ENCODE measurements around the gene FAM98B. TPM values are rescaled to one million over a fixed set of nuclear protein-coding genes. Genes with fewer than 3 reads are reported as not detected.
"Not testable (repeated sequence)": the region's sequence is repeated elsewhere in the genome, so short reads cannot be mapped to it uniquely, and the experiment has no call there.

FAM98B gene
- total RNA-seq (10 to 100 TPM; 19.6 to 22.6 TPM), total RNA-seq (9.0 to 16.3 reads per million in 2 donors)

- ATAC-seq (peak; percentile 91), DNase-seq (peak; percentile 64 to 85 (median 66))
- no peaks in the 10 kb centered on the region for H3K9me3 ChIP-seq (ENCODE audit: control insufficient read depth, low read length, poor library complexity, severe bottlenecking)
- peaks cover 34% of the 10 kb centered on the region for H3K4me1 Mint-ChIP-seq
- no peaks in the 10 kb centered on the region for H3K27me3 Mint-ChIP-seq
- H3K27ac Mint-ChIP-seq = peak within 1 kb of the TSS; percentile 98
- peaks cover 8% of the 10 kb centered on the region for H3K36me3 Mint-ChIP-seq (ENCODE audit: low read depth)
- peak within 1 kb of the TSS; percentile 95 for H3K4me3 Mint-ChIP-seq
Measured at GRCh38 chr15:38453971-38454695, at the start of gene FAM98B. FAM98B (plus strand) TSS chr15:38454127; CDS start chr15:38454162, 35 bp downstream.

GRCh38 chr15:38406436-38406835, 47.5 kb upstream of the FAM98B start:
- Mint-ChIP-seq H3K27ac (no peak overlapping the region), H3K4me3 (no peak overlapping the region), H3K4me1 (no peaks in the 10 kb centered on the region), H3K36me3 (ENCODE audit: low read depth) (no peaks in the 10 kb centered on the region), H3K27me3 (peaks cover 41% of the 10 kb centered on the region)
- ATAC-seq (no peak), DNase-seq (no peak)
- H3K9me3 ChIP-seq (ENCODE audit: control insufficient read depth, low read length, poor library complexity, severe bottlenecking) = no peaks in the 10 kb centered on the region

GRCh38 chr15:38408576-38408975, 45.4 kb upstream of the FAM98B start:
- no peaks in the 10 kb centered on the region for H3K4me1 Mint-ChIP-seq
- H3K27ac Mint-ChIP-seq = no peak overlapping the region
- no peaks in the 10 kb centered on the region for H3K9me3 ChIP-seq (ENCODE audit: control insufficient read depth, low read length, poor library complexity, severe bottlenecking)
- no peak overlapping the region for H3K4me3 Mint-ChIP-seq
- ATAC-seq (no peak), DNase-seq (no peak)
- no peaks in the 10 kb centered on the region for H3K36me3 Mint-ChIP-seq (ENCODE audit: low read depth)
- H3K27me3 Mint-ChIP-seq = peaks cover 36% of the 10 kb centered on the region

GRCh38 chr15:38411902-38412301, 42.0 kb upstream of the FAM98B start:
- Mint-ChIP-seq H3K27me3 (peaks cover 47% of the 10 kb centered on the region), H3K4me3 (no peak overlapping the region), H3K27ac (no peak overlapping the region), H3K36me3 (ENCODE audit: low read depth) (no peaks in the 10 kb centered on the region), H3K4me1 (no peaks in the 10 kb centered on the region)
- ATAC-seq (no peak), DNase-seq (no peak)
- no peaks in the 10 kb centered on the region for H3K9me3 ChIP-seq (ENCODE audit: control insufficient read depth, low read length, poor library complexity, severe bottlenecking)

GRCh38 chr15:38412466-38412865, 41.5 kb upstream of the FAM98B start:
- ATAC-seq (no peak), DNase-seq (no peak)
- Mint-ChIP-seq H3K36me3 (ENCODE audit: low read depth) (no peaks in the 10 kb centered on the region), H3K27me3 (peaks cover 53% of the 10 kb centered on the region), H3K4me1 (no peaks in the 10 kb centered on the region), H3K4me3 (no peak overlapping the region), H3K27ac (no peak overlapping the region)
- H3K9me3 ChIP-seq (ENCODE audit: control insufficient read depth, low read length, poor library complexity, severe bottlenecking) = no peaks in the 10 kb centered on the region

GRCh38 chr15:38414357-38414756, 39.6 kb upstream of the FAM98B start:
- Mint-ChIP-seq H3K4me1 (no peaks in the 10 kb centered on the region), H3K27me3 (peaks cover 63% of the 10 kb centered on the region), H3K27ac (no peak overlapping the region), H3K4me3 (no peak overlapping the region), H3K36me3 (ENCODE audit: low read depth) (no peaks in the 10 kb centered on the region)
- no peaks in the 10 kb centered on the region for H3K9me3 ChIP-seq (ENCODE audit: control insufficient read depth, low read length, poor library complexity, severe bottlenecking)
- DNase-seq = no peak
- ATAC-seq = no peak

- Mint-ChIP-seq H3K36me3 (ENCODE audit: low read depth) (peaks cover 3% of the 10 kb centered on the region), H3K27me3 (peaks cover 58% of the 10 kb centered on the region), H3K27ac (no peak overlapping the region), H3K4me3 (no peak overlapping the region), H3K4me1 (no peaks in the 10 kb centered on the region)
- DNase-seq (no peak), ATAC-seq (no peak)
- no peaks in the 10 kb centered on the region for H3K9me3 ChIP-seq (ENCODE audit: control insufficient read depth, low read length, poor library complexity, severe bottlenecking)
Measured at GRCh38 chr15:38421069-38421690, 32.7 kb upstream of the FAM98B start.

GRCh38 chr15:38424101-38424552, 29.8 kb upstream of the FAM98B start:
- peaks cover 38% of the 10 kb centered on the region for H3K27me3 Mint-ChIP-seq
- peaks cover 4% of the 10 kb centered on the region for H3K36me3 Mint-ChIP-seq (ENCODE audit: low read depth)
- H3K9me3 ChIP-seq (ENCODE audit: control insufficient read depth, low read length, poor library complexity, severe bottlenecking) = no peaks in the 10 kb centered on the region
- H3K27ac Mint-ChIP-seq = no peak overlapping the region
- H3K4me1 Mint-ChIP-seq = no peaks in the 10 kb centered on the region
- ATAC-seq (no peak), DNase-seq (no peak)
- H3K4me3 Mint-ChIP-seq = no peak overlapping the region

- Mint-ChIP-seq H3K4me1 (no peaks in the 10 kb centered on the region), H3K27ac (no peak overlapping the region), H3K27me3 (peaks cover 34% of the 10 kb centered on the region), H3K4me3 (no peak overlapping the region), H3K36me3 (ENCODE audit: low read depth) (peaks cover 4% of the 10 kb centered on the region)
- DNase-seq (no peak), ATAC-seq (no peak)
- no peaks in the 10 kb centered on the region for H3K9me3 ChIP-seq (ENCODE audit: control insufficient read depth, low read length, poor library complexity, severe bottlenecking)
Measured at GRCh38 chr15:38425269-38425668, 28.7 kb upstream of the FAM98B start.

- no peak overlapping the region for H3K27ac Mint-ChIP-seq
- H3K4me1 Mint-ChIP-seq = no peaks in the 10 kb centered on the region
- DNase-seq (no peak), ATAC-seq (no peak)
- H3K36me3 Mint-ChIP-seq (ENCODE audit: low read depth) = peaks cover 4% of the 10 kb centered on the region
- H3K27me3 Mint-ChIP-seq = peaks cover 33% of the 10 kb centered on the region
- no peak overlapping the region for H3K4me3 Mint-ChIP-seq
- no peaks in the 10 kb centered on the region for H3K9me3 ChIP-seq (ENCODE audit: control insufficient read depth, low read length, poor library complexity, severe bottlenecking)
Measured at GRCh38 chr15:38427380-38427779, 26.5 kb upstream of the FAM98B start.

- H3K9me3 ChIP-seq (ENCODE audit: control insufficient read depth, low read length, poor library complexity, severe bottlenecking) = no peaks in the 10 kb centered on the region
- DNase-seq (no peak), ATAC-seq (no peak)
- Mint-ChIP-seq H3K4me3 (no peak overlapping the region), H3K4me1 (no peaks in the 10 kb centered on the region), H3K36me3 (ENCODE audit: low read depth) (peaks cover 3% of the 10 kb centered on the region), H3K27me3 (peaks cover 41% of the 10 kb centered on the region), H3K27ac (no peak overlapping the region)
Measured at GRCh38 chr15:38430106-38430760, 23.7 kb upstream of the FAM98B start.

- no peak for DNase-seq
- peaks cover 59% of the 10 kb centered on the region for H3K27me3 Mint-ChIP-seq
- H3K4me1 Mint-ChIP-seq = peaks cover 6% of the 10 kb centered on the region
- H3K36me3 Mint-ChIP-seq (ENCODE audit: low read depth) = peaks cover 2% of the 10 kb centered on the region
- no peak overlapping the region for H3K27ac Mint-ChIP-seq
- ATAC-seq = no peak
- peaks cover 3% of the 10 kb centered on the region for H3K9me3 ChIP-seq (ENCODE audit: control insufficient read depth, low read length, poor library complexity, severe bottlenecking)
- no peak overlapping the region for H3K4me3 Mint-ChIP-seq
Measured at GRCh38 chr15:38436993-38437392, 16.9 kb upstream of the FAM98B start.

- not testable (repeated sequence) for ATAC-seq, H3K27ac Mint-ChIP-seq, H3K4me3 Mint-ChIP-seq
Measured at GRCh38 chr15:38437603-38438002, 16.3 kb upstream of the FAM98B start.

More at GRCh38 chr15:38437603-38438002, 16.3 kb upstream of the FAM98B start:
- H3K9me3 ChIP-seq (ENCODE audit: control insufficient read depth, low read length, poor library complexity, severe bottlenecking); H3K36me3 Mint-ChIP-seq (ENCODE audit: low read depth); H3K4me1 Mint-ChIP-seq; DNase-seq: not testable (repeated sequence)
- H3K27me3 Mint-ChIP-seq = peaks cover 55% of the 10 kb centered on the region

Measured in T-helper 17 cell (primary cell).